Skeletal muscle tissue (tissue), 4 donors: ENCODE results near the gene TMTC2. TPM values are rescaled to one million over a fixed set of nuclear protein-coding genes. Genes with fewer than 3 reads are reported as not detected.

Source experiments
- H3K27ac ChIP-seq: one replicate; pipeline ENCODE4 v1.7.0; 2013; ENCODE audit warnings: mild to moderate bottlenecking, low read depth, low read length, inconsistent platforms
- H3K27me3 ChIP-seq, 3 donors: one replicate each; pipeline ENCODE4 v1.7.0; 2013; ENCODE audit warnings: low read length in 3 of 3; ENCODE audit not compliant: control insufficient read depth in 3 of 3, insufficient read depth in 3 of 3
- H3K36me3 ChIP-seq, 3 donors: one replicate each; pipeline ENCODE4 v1.7.0; 2013; ENCODE audit warnings: low read length in 3 of 3; ENCODE audit not compliant: control insufficient read depth in 3 of 3, insufficient read depth in 3 of 3
- H3K4me1 ChIP-seq, 3 donors: one replicate each; pipeline ENCODE4 v1.7.0; 2013; ENCODE audit warnings: low read length in 3 of 3, mild to moderate bottlenecking in 3 of 3; ENCODE audit not compliant: control insufficient read depth in 3 of 3, insufficient read depth in 3 of 3
- H3K4me3 ChIP-seq, 3 donors: one replicate each; pipeline ENCODE4 v1.7.0; 2013; ENCODE audit warnings: low read length in 3 of 3
- H3K9ac ChIP-seq, 3 donors: one replicate each; pipeline ENCODE4 v1.7.0; 2013; ENCODE audit warnings: low read length in 3 of 3, mild to moderate bottlenecking in 3 of 3, moderate library complexity in 2 of 3, low read depth in 1 of 3
- H3K9me3 ChIP-seq, 3 donors: one replicate each; pipeline ENCODE4 v1.7.0; 2013; ENCODE audit warnings: low read length in 3 of 3; ENCODE audit not compliant: control insufficient read depth in 3 of 3
- total RNA-seq: library from RNA; depleted of rRNA; stranded (reverse); fragments of >200 nt; gene quantifications from one replicate; pipeline ENCODE4 v1.2.3, GENCODE V29; 2014
- donor health status: Osteomylitis.

TMTC2 gene
- total RNA-seq, 1 donor from 2014 or later, result 15.7 TPM

GRCh38 chr12:82972624-82973023, 285.9 kb downstream of the TMTC2 start:
- Histone ChIP-seq H3K4me1 (no peaks in the 10 kb centered on the region), H3K9ac (no peak overlapping the region), H3K9me3 (no peaks in the 10 kb centered on the region), H3K27me3 (no peaks in the 10 kb centered on the region), H3K4me3 (no peak overlapping the region), H3K27ac (no peak overlapping the region), H3K36me3 (no peaks in the 10 kb centered on the region)

GRCh38 chr12:82973592-82973991, 286.9 kb downstream of the TMTC2 start:
- Histone ChIP-seq H3K4me3 (no peak overlapping the region), H3K27me3 (no peaks in the 10 kb centered on the region), H3K36me3 (no peaks in the 10 kb centered on the region), H3K27ac (no peak overlapping the region), H3K9me3 (no peaks in the 10 kb centered on the region), H3K4me1 (no peaks in the 10 kb centered on the region), H3K9ac (no peak overlapping the region)

- Histone ChIP-seq H3K36me3 (no peaks in the 10 kb centered on the region), H3K4me1 (no peaks in the 10 kb centered on the region), H3K27me3 (no peaks in the 10 kb centered on the region), H3K4me3 (no peak overlapping the region), H3K9ac (no peak overlapping the region), H3K9me3 (no peaks in the 10 kb centered on the region), H3K27ac (no peak overlapping the region)
Measured at GRCh38 chr12:82981150-82981549, 294.4 kb downstream of the TMTC2 start.

- Histone ChIP-seq H3K9me3 (no peaks in the 10 kb centered on the region), H3K4me3 (no peak overlapping the region), H3K27ac (no peak overlapping the region), H3K27me3 (no peaks in the 10 kb centered on the region), H3K4me1 (no peaks in the 10 kb centered on the region), H3K36me3 (no peaks in the 10 kb centered on the region), H3K9ac (no peak overlapping the region)
Measured at GRCh38 chr12:82994117-82994516, 307.4 kb downstream of the TMTC2 start.

- H3K9ac ChIP-seq, result no peak overlapping the region
- no peaks in the 10 kb centered on the region for H3K4me1 ChIP-seq
- H3K27me3 ChIP-seq, result no peaks in the 10 kb centered on the region
- H3K27ac ChIP-seq, result no peak overlapping the region
- no peaks in the 10 kb centered on the region for H3K36me3 ChIP-seq
- no peak overlapping the region for H3K4me3 ChIP-seq
- H3K9me3 ChIP-seq, result no peaks in the 10 kb centered on the region
Measured at GRCh38 chr12:82996168-82996812, 309.6 kb downstream of the TMTC2 start.

- no peaks in the 10 kb centered on the region for H3K27me3 ChIP-seq
- no peaks in the 10 kb centered on the region for H3K36me3 ChIP-seq
- no peak overlapping the region for H3K27ac ChIP-seq
- H3K4me3 ChIP-seq, result no peak overlapping the region
- no peaks in the 10 kb centered on the region for H3K9me3 ChIP-seq
- H3K9ac ChIP-seq, result no peak overlapping the region
- H3K4me1 ChIP-seq, result no peaks in the 10 kb centered on the region
Measured at GRCh38 chr12:82998509-82998908, 311.8 kb downstream of the TMTC2 start.

- Histone ChIP-seq H3K4me1 (no peaks in the 10 kb centered on the region), H3K9ac (no peak overlapping the region), H3K9me3 (no peaks in the 10 kb centered on the region), H3K4me3 (no peak overlapping the region), H3K27ac (no peak overlapping the region), H3K36me3 (no peaks in the 10 kb centered on the region), H3K27me3 (no peaks in the 10 kb centered on the region)
Measured at GRCh38 chr12:83003026-83003425, 316.3 kb downstream of the TMTC2 start.

GRCh38 chr12:83005534-83006197, 319.0 kb downstream of the TMTC2 start:
- Histone ChIP-seq H3K9ac (no peak overlapping the region), H3K9me3 (peaks cover 0 to 1% (median 0%) of the 10 kb centered on the region in 3 donors), H3K4me3 (no peak overlapping the region), H3K36me3 (no peaks in the 10 kb centered on the region), H3K27me3 (no peaks in the 10 kb centered on the region), H3K4me1 (no peaks in the 10 kb centered on the region), H3K27ac (no peak overlapping the region)

- Histone ChIP-seq H3K36me3 (no peaks in the 10 kb centered on the region), H3K9ac (no peak overlapping the region), H3K9me3 (peaks cover 0 to 1% (median 0%) of the 10 kb centered on the region in 3 donors), H3K4me3 (no peak overlapping the region), H3K27ac (no peak overlapping the region), H3K27me3 (no peaks in the 10 kb centered on the region), H3K4me1 (no peaks in the 10 kb centered on the region)
Measured at GRCh38 chr12:83008703-83009102, 322.0 kb downstream of the TMTC2 start.

- Histone ChIP-seq H3K27ac (no peak overlapping the region), H3K4me1 (no peaks in the 10 kb centered on the region), H3K36me3 (no peaks in the 10 kb centered on the region), H3K4me3 (no peak overlapping the region), H3K9me3 (peaks cover 0 to 1% (median 0%) of the 10 kb centered on the region in 3 donors), H3K27me3 (no peaks in the 10 kb centered on the region), H3K9ac (no peak overlapping the region)
Measured at GRCh38 chr12:83010169-83010804, 323.6 kb downstream of the TMTC2 start.
